Kidney (tissue), 14 donors: ENCODE results near the gene NTMT2. TPM values are rescaled to one million over a fixed set of nuclear protein-coding genes. Genes with fewer than 3 reads are reported as not detected.
"Not testable (repeated sequence)": the region's sequence is repeated elsewhere in the genome, so short reads cannot be mapped to it uniquely, and the experiment has no call there.

Experiments used
- DNase-seq, 5 donors: peaks; one replicate each; pipeline ENCODE4 v3.0.0-alpha.2; 2013 to 2020
- FAIRE-seq: peaks from 2 replicates; lab custom pipeline; 2012; peaks lifted over from hg19 to GRCh38; lab: Jason Lieb, UNC
- H3K27ac ChIP-seq, 2 donors: one replicate each; pipeline ENCODE4 v1.7.0; 2013; ENCODE audit warnings: low read depth in 2 of 2, low read length in 2 of 2, inconsistent platforms in 1 of 2
- H3K27me3 ChIP-seq: one replicate; pipeline ENCODE4 v1.7.1; 2013; ENCODE audit warnings: low read length, inconsistent platforms; ENCODE audit not compliant: control insufficient read depth, insufficient read depth
- H3K36me3 ChIP-seq, 3 donors: one replicate each; pipeline versions ENCODE4 v1.7.0 to v1.7.1; 2013; ENCODE audit warnings: low read length in 3 of 3, control low read depth in 1 of 3, inconsistent platforms in 1 of 3; ENCODE audit not compliant: insufficient read depth in 3 of 3, control insufficient read depth in 2 of 3
- H3K4me1 ChIP-seq, 3 donors: one replicate each; pipeline versions ENCODE4 v1.7.0 to v1.7.1; 2013; ENCODE audit warnings: low read length in 3 of 3, inconsistent platforms in 1 of 3, low read depth in 1 of 3; ENCODE audit not compliant: control insufficient read depth in 2 of 3, insufficient read depth in 2 of 3
- H3K4me3 ChIP-seq, 3 donors: one replicate each; pipeline versions ENCODE4 v1.7.0 to v1.8.1; 2013; ENCODE audit warnings: low read length in 3 of 3, control low read depth in 1 of 3, inconsistent platforms in 1 of 3
- H3K9ac ChIP-seq, 3 donors: one replicate each; pipeline versions ENCODE4 v1.7.0 to v1.7.1; 2013; ENCODE audit warnings: low read length in 3 of 3, control low read depth in 1 of 3, inconsistent platforms in 1 of 3
- H3K9me3 ChIP-seq, 3 donors: one replicate each; pipeline versions ENCODE4 v1.7.0 to v1.7.1; 2013; ENCODE audit warnings: low read length in 3 of 3, control low read depth in 1 of 3, inconsistent platforms in 1 of 3; ENCODE audit not compliant: control insufficient read depth in 2 of 3, insufficient read depth in 1 of 3
- intact Hi-C: fragments of 100-400 bp; cut with DNase I; formaldehyde crosslinking; loops from one replicate; pipeline ENCODE4 v1.11.1; 2022
- polyA plus RNA-seq: library from polyadenylated mRNA; stranded (reverse); fragments of 350-450 nt; fragmentation: Illumina TruSeq; extraction: RNeasy Lipid Tissue Mini Kit (QIAGEN cat#74804); gene quantifications from one replicate; pipeline ENCODE4 v1.2.3, GENCODE V29; 2014; ENCODE audit warnings: low read depth, low replicate concordance; ENCODE audit not compliant: insufficient read depth
- total RNA-seq: library from RNA; stranded (reverse); fragmentation: NEBNext Ultra II Directional; extraction: Animal tissue kit (Norgen Biotek cat#: 25700); gene quantifications from one replicate; pipeline ENCODE4 v1.2.1, GENCODE V29; 2021
- TF ChIP-seq, protein P1 (sequence below): IDR thresholded peaks from 3 replicates; pipeline ENCODE4 v1.5.1; 2012; ENCODE audit warnings: mild to moderate bottlenecking, moderate library complexity, borderline replicate concordance; ENCODE audit not compliant: insufficient read depth; ENCODE audit errors: extremely low read depth
- donor health status: control.
- donor health status: control.
- donor health status: control.
- donor health status: control.
- donor health status: control.
- donor health status: DM: yes; HTN: yes; CAD: no.
- donor health status: Normal renal cell carcinoma (clear cell type).

The NTMT2 gene
- total and polyA plus RNA-seq, 2 donors from 2014 or later, result not detected

DNA sequence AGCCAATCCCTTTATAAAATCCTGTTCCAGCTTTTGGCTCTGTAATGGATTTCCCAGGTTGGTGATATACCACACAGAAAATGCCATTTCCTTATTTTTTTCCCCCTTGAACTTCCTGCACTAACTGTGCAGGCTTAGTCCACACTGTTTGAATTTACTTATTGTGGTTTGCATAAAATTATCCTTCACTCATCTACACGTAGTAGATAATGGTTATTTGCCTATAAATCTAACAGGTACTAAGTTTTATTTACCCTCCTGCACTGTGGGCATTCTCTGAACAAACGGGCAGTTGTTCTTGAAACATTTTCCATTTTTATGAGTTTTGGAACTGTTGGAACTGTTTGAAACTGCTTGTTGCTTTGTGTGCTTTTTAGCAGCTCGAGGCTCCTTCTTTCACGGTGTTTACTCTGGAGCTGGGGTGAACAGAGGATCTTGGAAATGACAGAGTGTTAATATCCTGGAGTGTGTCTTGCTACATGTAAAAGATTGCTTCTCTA is 48.3 kb upstream of the NTMT2 start:
- no peaks in the 10 kb centered on the region for H3K4me1 ChIP-seq
- DNase-seq, result peak in 2 of 5 donors; percentile 11 to 15
- H3K4me3 ChIP-seq, result no peak overlapping the region
- H3K27me3 ChIP-seq, result no peaks in the 10 kb centered on the region
- no peak overlapping the region for H3K9ac ChIP-seq
- H3K9me3 ChIP-seq, result no peaks in the 10 kb centered on the region
- H3K27ac ChIP-seq, result no peak overlapping the region
- H3K36me3 ChIP-seq, result no peaks in the 10 kb centered on the region
- FAIRE-seq, result no peak
- intact Hi-C loops, result no loop called here
- TF ChIP-seq, protein P1, sequence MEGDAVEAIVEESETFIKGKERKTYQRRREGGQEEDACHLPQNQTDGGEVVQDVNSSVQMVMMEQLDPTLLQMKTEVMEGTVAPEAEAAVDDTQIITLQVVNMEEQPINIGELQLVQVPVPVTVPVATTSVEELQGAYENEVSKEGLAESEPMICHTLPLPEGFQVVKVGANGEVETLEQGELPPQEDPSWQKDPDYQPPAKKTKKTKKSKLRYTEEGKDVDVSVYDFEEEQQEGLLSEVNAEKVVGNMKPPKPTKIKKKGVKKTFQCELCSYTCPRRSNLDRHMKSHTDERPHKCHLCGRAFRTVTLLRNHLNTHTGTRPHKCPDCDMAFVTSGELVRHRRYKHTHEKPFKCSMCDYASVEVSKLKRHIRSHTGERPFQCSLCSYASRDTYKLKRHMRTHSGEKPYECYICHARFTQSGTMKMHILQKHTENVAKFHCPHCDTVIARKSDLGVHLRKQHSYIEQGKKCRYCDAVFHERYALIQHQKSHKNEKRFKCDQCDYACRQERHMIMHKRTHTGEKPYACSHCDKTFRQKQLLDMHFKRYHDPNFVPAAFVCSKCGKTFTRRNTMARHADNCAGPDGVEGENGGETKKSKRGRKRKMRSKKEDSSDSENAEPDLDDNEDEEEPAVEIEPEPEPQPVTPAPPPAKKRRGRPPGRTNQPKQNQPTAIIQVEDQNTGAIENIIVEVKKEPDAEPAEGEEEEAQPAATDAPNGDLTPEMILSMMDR, result no peak

DNA sequence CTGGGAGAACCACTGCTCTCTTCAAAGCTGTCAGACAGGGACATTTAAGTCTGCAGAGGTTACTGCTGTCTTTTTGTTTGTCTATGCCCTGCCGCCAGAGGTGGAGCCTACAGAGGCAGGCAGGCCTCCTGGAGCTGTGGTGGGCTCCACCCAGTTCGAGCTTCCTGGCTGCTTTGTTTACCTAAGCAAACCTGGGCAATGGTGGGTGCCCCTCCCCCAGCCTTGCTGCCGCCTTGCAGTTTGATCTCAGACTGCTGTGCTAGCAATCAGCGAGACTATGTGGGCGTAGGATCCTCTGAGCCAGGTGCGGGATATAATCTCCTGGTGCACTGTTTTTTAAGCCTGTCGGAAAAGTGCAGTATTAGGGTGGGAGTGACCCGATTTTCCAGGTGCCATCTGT is 32.6 kb upstream of the NTMT2 start:
- H3K27ac ChIP-seq, DNase-seq, intact Hi-C loops, H3K4me3 ChIP-seq, FAIRE-seq, H3K9ac ChIP-seq, H3K4me1 ChIP-seq, H3K9me3 ChIP-seq, H3K36me3 ChIP-seq, H3K27me3 ChIP-seq: not testable (repeated sequence)

- DNase-seq (peak in 2 of 5 donors; percentile 58 to 73), FAIRE-seq (no peak)
- TF ChIP-seq, protein P1, result no peak
- Histone ChIP-seq H3K4me1 (no peaks in the 10 kb centered on the region), H3K36me3 (no peaks in the 10 kb centered on the region), H3K27me3 (no peaks in the 10 kb centered on the region), H3K9me3 (peaks cover 0 to 2% (median 0%) of the 10 kb centered on the region in 3 donors), H3K9ac (no peak overlapping the region), H3K27ac (no peak overlapping the region), H3K4me3 (no peak overlapping the region)
- intact Hi-C loops, result no loop called here
These were observed 30.9 kb upstream of the NTMT2 start for GRCh38 chr1:170114906-170115305.

- no peak overlapping the region for H3K4me3 ChIP-seq
- TF ChIP-seq, protein P1, result no peak
- H3K27me3 ChIP-seq, result no peaks in the 10 kb centered on the region
- no peak overlapping the region for H3K27ac ChIP-seq
- H3K36me3 ChIP-seq, result no peaks in the 10 kb centered on the region
- H3K9ac ChIP-seq, result no peak overlapping the region
- DNase-seq (no peak), FAIRE-seq (no peak)
- peaks cover 0 to 6% (median 0%) of the 10 kb centered on the region in 3 donors for H3K9me3 ChIP-seq
- H3K4me1 ChIP-seq, result no peaks in the 10 kb centered on the region
- intact Hi-C loops, result no loop called here
These were observed 23.4 kb upstream of the NTMT2 start for GRCh38 chr1:170122366-170122765.
